Stimulated activated CD4-positive, alpha-beta T cell treated with anti-CD3 and anti-CD28 coated beads, Interleukin-1b, Interleukin-23, amount 100 ng/mL, for 48 hours (primary cell): Measurements from ENCODE around the gene MAFF.
"Not testable (repeated sequence)": the region's sequence is repeated elsewhere in the genome, so short reads cannot be mapped to it uniquely, and the experiment has no call there.

Experiments
- DNase-seq: peaks from one replicate; pipeline ENCODE4 v3.0.0-alpha.2; 2020

Gene MAFF

GRCh38 chr22:38177926-38178604 is 23.7 kb upstream of the MAFF start:
- DNase-seq, result no peak

- DNase-seq, result not testable (repeated sequence)
These were observed 23.2 kb upstream of the MAFF start for GRCh38 chr22:38178605-38178937.

- no peak for DNase-seq
These were observed 20.8 kb upstream of the MAFF start for GRCh38 chr22:38180841-38181452.

GRCh38 chr22:38181453-38182200 is 20.2 kb upstream of the MAFF start, which contains the start of gene PLA2G6:
TSS of gene PLA2G6 (minus strand) at chr22:38181830. CDS start at chr22:38169426, 12,404 bp downstream.
- peak; percentile 99 for DNase-seq

GRCh38 chr22:38184788-38185187 is 17.0 kb upstream of the MAFF start:
- no peak for DNase-seq

GRCh38 chr22:38186429-38186828 is 15.4 kb upstream of the MAFF start:
- DNase-seq, result no peak

- no peak for DNase-seq
These were observed 14.2 kb upstream of the MAFF start for GRCh38 chr22:38187413-38188212.

- DNase-seq, result no peak
These were observed 12.7 kb upstream of the MAFF start for GRCh38 chr22:38189104-38189503.

GRCh38 chr22:38190581-38190980 is 11.2 kb upstream of the MAFF start:
- DNase-seq, result no peak

GRCh38 chr22:38191055-38191454 is 10.7 kb upstream of the MAFF start:
- no peak for DNase-seq

GRCh38 chr22:38191731-38192474 is 9.9 kb upstream of the MAFF start:
- no peak for DNase-seq

GRCh38 chr22:38192475-38192863 is 9.3 kb upstream of the MAFF start:
- DNase-seq, result no peak

GRCh38 chr22:38193580-38193979 is 8.2 kb upstream of the MAFF start:
- no peak for DNase-seq

- DNase-seq, result no peak
These were observed 4.9 kb upstream of the MAFF start for GRCh38 chr22:38196791-38197419.

- no peak for DNase-seq
These were observed 1.8 kb upstream of the MAFF start for GRCh38 chr22:38199826-38200559.

- no peak for DNase-seq
These were observed 453 bp upstream of the MAFF start for GRCh38 chr22:38201371-38201710.

GRCh38 chr22:38202437-38203089 is 769 bp downstream of the MAFF start:
- DNase-seq, result peak; percentile 57

GRCh38 chr22:38203090-38203810 is 1.5 kb downstream of the MAFF start:
- DNase-seq, result no peak

- DNase-seq, result no peak
These were observed 2.2 kb downstream of the MAFF start for GRCh38 chr22:38203855-38204514.

- no peak for DNase-seq
These were observed 3.0 kb downstream of the MAFF start for GRCh38 chr22:38204784-38205183.
